GM18870 (cell line): ENCODE measurements around the gene TGFBR3.

ENCODE experiments used
- ATAC-seq: cut with Tn5 transposase; IDR thresholded peaks from one replicate; pipeline ENCODE4 v1.9.1; 2021; ENCODE audit warnings: moderate library complexity; ENCODE audit not compliant: unreplicated experiment

Gene TGFBR3

GRCh38 chr1:91741906-91742305, 144.0 kb downstream of the TGFBR3 start:
- no peak for ATAC-seq

GRCh38 chr1:91741301-91741700, 144.7 kb downstream of the TGFBR3 start:
- no peak for ATAC-seq

- ATAC-seq: no peak
These were observed 148.3 kb downstream of the TGFBR3 start for GRCh38 chr1:91737650-91738049.

GRCh38 chr1:91736715-91737615, 149.0 kb downstream of the TGFBR3 start:
- no peak for ATAC-seq

GRCh38 chr1:91736146-91736714, 149.7 kb downstream of the TGFBR3 start:
- no peak for ATAC-seq

- no peak for ATAC-seq
These were observed 150.6 kb downstream of the TGFBR3 start for GRCh38 chr1:91735266-91735845.

- ATAC-seq: no peak
These were observed 151.2 kb downstream of the TGFBR3 start for GRCh38 chr1:91734761-91735160.

DNA sequence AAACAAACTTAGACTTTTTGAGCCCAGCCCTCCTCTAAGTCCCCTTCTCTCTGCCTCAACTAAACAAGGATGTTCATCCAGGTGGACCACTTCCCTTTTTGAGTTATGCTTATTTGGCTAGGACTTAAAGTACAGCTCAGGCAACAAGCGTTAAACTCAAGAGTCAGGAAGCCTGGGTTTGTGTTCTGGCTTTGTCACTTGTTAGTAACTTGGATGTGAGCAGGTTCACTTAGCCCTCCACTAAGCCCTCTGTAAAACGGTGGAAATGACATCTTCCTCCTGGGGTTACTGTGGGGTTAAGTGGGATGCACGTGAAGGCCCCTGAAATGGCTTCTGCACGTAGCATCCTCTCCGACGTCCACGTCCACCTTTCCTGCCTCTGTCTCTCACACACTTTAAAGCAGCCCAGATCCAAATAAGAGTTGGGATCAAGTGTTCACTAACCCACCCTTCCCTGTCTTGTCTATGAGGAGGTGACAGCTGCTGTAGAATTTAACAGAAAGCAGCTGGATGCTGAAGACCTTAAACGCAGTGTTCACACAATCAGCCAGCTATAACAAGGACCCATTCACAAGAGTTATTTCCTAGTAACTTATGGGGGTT, 152.7 kb downstream of the TGFBR3 start:
- no peak for ATAC-seq

GRCh38 chr1:91732291-91733107, 153.5 kb downstream of the TGFBR3 start:
- no peak for ATAC-seq

- ATAC-seq: no peak
These were observed 154.1 kb downstream of the TGFBR3 start for GRCh38 chr1:91731815-91732214.

DNA sequence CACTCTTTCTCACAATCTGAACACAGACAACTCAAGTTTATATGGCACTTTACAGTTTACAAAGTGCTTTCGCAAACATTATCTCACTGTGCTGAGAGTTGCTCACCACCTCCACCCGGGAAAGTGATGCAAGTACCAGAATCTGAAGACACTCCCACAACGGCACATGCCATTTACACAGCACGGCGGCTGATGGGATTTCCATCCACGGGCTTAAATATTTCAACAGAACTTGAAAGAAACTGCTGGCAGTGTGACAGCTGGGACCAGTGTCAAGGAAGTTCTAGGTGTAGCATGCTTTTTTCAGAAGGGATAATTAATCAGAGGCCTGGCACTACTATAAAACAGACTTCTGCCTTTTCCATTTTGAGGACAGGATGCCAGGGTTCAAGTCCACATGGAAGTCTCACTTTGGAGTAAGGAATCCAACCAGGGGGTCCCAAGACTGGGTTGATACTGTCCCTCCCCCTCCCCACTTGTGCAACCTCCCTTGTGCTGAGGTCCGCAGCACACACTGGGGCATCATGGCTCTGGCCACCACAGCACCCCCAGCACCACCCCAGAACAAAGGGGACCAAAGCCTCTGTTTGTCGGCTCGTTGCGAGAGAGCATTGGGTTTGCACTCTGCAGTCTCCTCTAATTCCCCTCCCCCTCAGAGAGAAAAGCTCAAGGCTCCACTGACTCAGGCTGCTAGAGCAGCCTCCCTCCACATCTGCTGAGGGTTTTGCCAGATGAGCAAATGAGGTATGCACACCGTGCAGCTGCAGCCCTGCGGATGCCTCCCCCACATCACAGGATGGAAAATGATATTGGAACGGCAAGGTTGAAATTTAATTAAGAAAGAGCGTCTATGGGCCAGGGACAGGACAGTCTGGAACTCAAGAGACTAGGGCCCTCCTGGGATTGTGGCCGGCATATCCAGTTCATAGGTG, 154.9 kb downstream of the TGFBR3 start:
- ATAC-seq: no peak

DNA sequence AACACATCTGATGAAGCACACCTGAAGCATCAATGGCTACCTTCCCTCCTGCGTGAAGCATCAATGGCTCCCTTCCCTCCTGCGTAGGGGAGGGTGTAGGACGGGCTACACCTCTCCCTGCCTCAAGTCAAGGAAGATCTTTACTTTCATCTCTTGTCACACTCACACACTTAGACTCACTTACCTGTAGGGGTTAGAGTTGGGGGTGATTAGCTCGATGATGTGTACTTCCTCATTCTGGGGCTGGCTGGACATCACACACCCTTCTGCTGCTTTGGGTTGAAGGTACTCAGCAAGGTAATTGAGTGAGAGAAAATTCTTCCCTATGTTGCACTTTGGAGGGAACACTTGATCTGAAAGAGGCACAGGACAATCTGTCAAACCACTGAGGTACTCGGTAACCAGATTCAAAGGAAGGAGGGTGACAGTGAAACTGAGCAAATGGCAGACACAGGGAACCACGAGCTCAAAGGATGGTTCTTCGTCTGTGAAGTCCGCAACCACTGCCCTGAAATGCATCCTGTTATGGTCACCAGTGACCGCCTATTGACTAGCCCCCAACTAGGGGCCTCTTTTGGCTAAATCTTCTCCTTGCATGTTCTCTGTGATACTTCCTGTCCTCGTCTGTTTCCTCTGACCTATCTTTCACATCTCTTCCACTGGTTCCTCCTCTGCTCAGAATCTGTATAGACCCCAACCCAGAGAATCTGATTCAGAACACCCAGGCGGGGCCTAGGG, 156.2 kb downstream of the TGFBR3 start:
- ATAC-seq: no peak

DNA sequence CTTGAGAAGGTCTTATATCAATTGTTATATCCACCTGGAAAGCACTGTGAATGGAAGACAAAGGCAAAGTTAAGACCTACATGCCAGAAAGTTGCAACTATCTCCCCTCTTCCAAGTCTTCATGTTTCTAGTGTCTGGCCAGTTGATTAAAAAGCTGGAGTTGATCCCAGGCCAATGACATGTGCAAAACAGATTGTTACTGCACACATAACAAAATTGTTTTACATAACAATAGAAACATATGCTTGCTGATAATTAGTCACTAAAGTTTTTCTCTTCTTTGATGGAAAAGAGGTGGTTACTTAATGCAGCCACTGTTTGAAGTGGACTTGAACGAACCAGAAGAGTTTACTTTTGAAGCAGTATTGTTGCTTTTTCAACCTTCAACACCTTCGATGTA, 158.2 kb downstream of the TGFBR3 start:
- no peak for ATAC-seq

GRCh38 chr1:91725989-91726721, 159.8 kb downstream of the TGFBR3 start:
- no peak for ATAC-seq

DNA sequence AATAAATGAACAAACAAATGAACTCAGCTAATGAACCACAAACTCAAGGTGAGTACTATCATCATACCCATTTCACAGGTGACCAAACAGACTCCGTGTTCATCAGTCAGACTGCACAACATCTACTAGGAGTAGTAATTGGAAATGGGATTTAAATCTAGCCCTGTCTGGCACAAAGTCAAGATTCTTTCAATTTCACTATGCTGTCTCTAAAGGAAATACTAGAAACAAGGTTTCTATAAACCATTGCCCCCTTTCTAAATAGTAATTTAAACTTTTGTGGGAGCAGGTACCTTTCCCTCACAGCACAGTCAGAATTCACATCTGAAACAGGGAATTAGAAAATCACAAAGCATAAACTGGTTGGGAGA, 160.3 kb downstream of the TGFBR3 start:
- ATAC-seq: no peak

DNA sequence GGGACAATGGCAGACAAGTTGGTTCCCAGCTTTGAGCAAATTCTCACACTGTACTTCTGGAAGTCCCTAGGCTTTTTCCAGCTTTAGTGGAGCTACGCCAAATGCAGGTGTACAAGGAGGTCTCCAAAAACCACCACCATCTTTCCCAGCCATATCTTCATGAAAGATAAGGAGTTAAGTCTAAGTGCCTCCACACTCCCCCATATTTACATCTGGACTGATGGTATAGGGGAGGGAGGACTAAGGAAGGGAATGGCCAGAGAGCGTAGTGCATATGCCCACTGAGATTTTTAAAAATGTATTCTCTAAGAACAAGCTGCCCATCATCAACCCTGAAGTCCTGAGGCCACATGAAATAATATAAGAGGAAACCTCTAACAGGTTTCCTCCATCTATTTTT, 161.3 kb downstream of the TGFBR3 start:
- no peak for ATAC-seq

- no peak for ATAC-seq
These were observed 161.7 kb downstream of the TGFBR3 start for GRCh38 chr1:91724231-91724630.

- ATAC-seq: no peak
These were observed 165.9 kb downstream of the TGFBR3 start for GRCh38 chr1:91720044-91720443.

- ATAC-seq: no peak
These were observed 167.1 kb downstream of the TGFBR3 start for GRCh38 chr1:91718877-91719276.
